ENCODE results near the gene MEF2D. TPM values are rescaled to one million over a fixed set of nuclear protein-coding genes. Genes with fewer than 3 reads are reported as not detected.

The MEF2D gene
- total and polyA plus RNA-seq, 10 donors = 7.4 to 103 (median 61.6) TPM

- H3K4me3 ChIP-seq = peak overlapping the region; percentile 69 to 97 (median 88)
- intact Hi-C loops (cut with DNase I; ENCODE audit: low total_unique reads) = no loop called here
- H3K9me3 ChIP-seq = no peaks in the 10 kb centered on the region
- peak overlapping the region; percentile 99 to 100 (median 100) for H3K27ac ChIP-seq
- WGBS, 5 donors = 0 to 2% (median 1%) methylated on average over 31 to 51 of the region's 51 CpGs
- no peaks in the 10 kb centered on the region for H3K27me3 ChIP-seq (replicated peaks in 1 of 7)
- DNase-seq = peak; percentile 93
- no peak for TF ChIP-seq CTCF (IDR thresholded peaks at IDR 0.05 in 8 of 11, conservative IDR thresholded peaks at IDR 0.05 in 3 of 11)
- TF ChIP-seq POLR2A (IDR thresholded peaks at IDR 0.05) = no peak
- TF ChIP-seq POLR2AphosphoS5 (IDR thresholded peaks at IDR 0.05) = peak in 1 of 3 donors; percentile 18
- peaks cover 0 to 6% (median 2%) of the 10 kb centered on the region in 6 donors for H3K36me3 ChIP-seq
- H3K4me1 ChIP-seq = peaks cover 74 to 88% (median 80%) of the 10 kb centered on the region in 6 donors
These were observed 583 bp downstream of the MEF2D start for GRCh38 chr1:156499842-156500542.

GRCh38 chr1:156499194-156499841, 1.3 kb downstream of the MEF2D start:
- H3K27me3 ChIP-seq (replicated peaks in 1 of 7) = no peaks in the 10 kb centered on the region
- H3K9me3 ChIP-seq = no peaks in the 10 kb centered on the region
- peak overlapping the region; percentile 69 to 97 (median 88) for H3K4me3 ChIP-seq
- TF ChIP-seq POLR2A (IDR thresholded peaks at IDR 0.05) (no peak), CTCF (IDR thresholded peaks at IDR 0.05 in 8 of 11, conservative IDR thresholded peaks at IDR 0.05 in 3 of 11) (no peak), POLR2AphosphoS5 (IDR thresholded peaks at IDR 0.05) (no peak)
- peak overlapping the region; percentile 99 to 100 (median 100) for H3K27ac ChIP-seq
- intact Hi-C loops (cut with DNase I; ENCODE audit: low total_unique reads) = no loop called here
- peaks cover 0 to 13% (median 4%) of the 10 kb centered on the region in 6 donors for H3K36me3 ChIP-seq
- no peak for DNase-seq
- WGBS, 5 donors = 0 to 2% (median 1%) methylated on average over 9 to 14 of the region's 14 CpGs
- H3K4me1 ChIP-seq = peaks cover 78 to 88% (median 82%) of the 10 kb centered on the region in 6 donors

- peak; percentile 89 for DNase-seq
- peaks cover 0 to 15% (median 4%) of the 10 kb centered on the region in 6 donors for H3K36me3 ChIP-seq
- TF ChIP-seq POLR2AphosphoS5 (IDR thresholded peaks at IDR 0.05) (peak; percentile 50 to 91 (median 88)), POLR2A (IDR thresholded peaks at IDR 0.05) (peak in 2 of 3 donors; percentile 9 to 55), CTCF (IDR thresholded peaks at IDR 0.05 in 8 of 11, conservative IDR thresholded peaks at IDR 0.05 in 3 of 11) (no peak)
- intact Hi-C loops (cut with DNase I; ENCODE audit: low total_unique reads) = no loop called here
- H3K4me1 ChIP-seq = peaks cover 78 to 88% (median 82%) of the 10 kb centered on the region in 6 donors
- H3K27me3 ChIP-seq (replicated peaks in 1 of 7) = no peaks in the 10 kb centered on the region
- H3K9me3 ChIP-seq = no peaks in the 10 kb centered on the region
- H3K27ac ChIP-seq = peak overlapping the region; percentile 99 to 100 (median 100)
- 12 to 23% (median 18%) methylated on average over 5 to 12 of the region's 12 CpGs for WGBS, 5 donors
- peak overlapping the region; percentile 69 to 97 (median 88) for H3K4me3 ChIP-seq
These were observed 2.0 kb downstream of the MEF2D start for GRCh38 chr1:156498432-156499193.

All from spleen (tissue), 11 donors.